Measurements from ENCODE around the gene NKTR.

GRCh38 chr3:42588625-42589024 lies 11.9 kb upstream of the NKTR start:
- TF ChIP-seq CTCF (IDR thresholded peaks at IDR 0.05) (no peak), POLR2AphosphoS5 (IDR thresholded peaks at IDR 0.05) (no peak), POLR2A (IDR thresholded peaks at IDR 0.05) (no peak)

Data from upper lobe of left lung (tissue), 4 donors.